MM.1S (cell line): Measurements from ENCODE around the gene GNL3.
A peak's percentile ranks its signal among the peaks of the same experiment; 100 is the strongest.

ENCODE experiments used
- DNase-seq: peaks from one replicate; pipeline ENCODE4 v3.0.0-alpha.2; 2015
- H2AFZ ChIP-seq: fragments of 300-600 bp; sonication (generic); 2 replicates; pipeline ENCODE4 v1.6.0; 2016; ENCODE audit warnings: antibody characterized with exemption, low read length
- H3F3A ChIP-seq: fragments of 300-600 bp; sonication (generic); 2 replicates; pipeline ENCODE4 v1.6.1; 2016; ENCODE audit warnings: mild to moderate bottlenecking, antibody characterized with exemption, low read length, moderate library complexity, mixed read lengths; ENCODE audit not compliant: insufficient read depth
- H3K27ac ChIP-seq: fragments of 300-600 bp; sonication (generic); 2 replicates; pipeline ENCODE4 v1.5.1; 2016; ENCODE audit warnings: mild to moderate bottlenecking, low read length
- H3K27me3 ChIP-seq: fragments of 300-600 bp; sonication (generic); replicated peaks from 2 replicates; pipeline ENCODE4 v1.6.0; 2016; ENCODE audit warnings: low read length; ENCODE audit not compliant: insufficient read depth
- H3K36me3 ChIP-seq: fragments of 300-600 bp; sonication (generic); replicated peaks from 2 replicates; pipeline ENCODE4 v1.6.1; 2016; ENCODE audit warnings: mild to moderate bottlenecking, low read length, mixed read lengths; ENCODE audit not compliant: insufficient read depth
- H3K4me1 ChIP-seq: fragments of 300-600 bp; sonication (generic); 2 replicates; pipeline ENCODE4 v1.6.1; 2016; ENCODE audit warnings: low read length, mixed read lengths
- H3K4me2 ChIP-seq: fragments of 300-600 bp; sonication (generic); 2 replicates; pipeline ENCODE4 v1.6.0; 2016; ENCODE audit warnings: low read depth, low read length
- H3K4me3 ChIP-seq: fragments of 300-600 bp; sonication (generic); 2 replicates; pipeline ENCODE4 v1.5.1; 2016; ENCODE audit warnings: low read length, mixed read lengths
- H3K79me2 ChIP-seq: fragments of 300-600 bp; sonication (generic); 2 replicates; pipeline ENCODE4 v1.6.1; 2016; ENCODE audit warnings: mixed run types, low read length, mixed read lengths
- H3K9ac ChIP-seq: fragments of 300-600 bp; sonication (generic); 2 replicates; pipeline ENCODE4 v1.6.1; 2016; ENCODE audit warnings: low read length, mixed read lengths
- H3K9me2 ChIP-seq: fragments of 300-600 bp; sonication (generic); replicated peaks from 2 replicates; pipeline ENCODE4 v1.6.1; 2016; ENCODE audit warnings: mild to moderate bottlenecking, low read length, mixed read lengths; ENCODE audit not compliant: insufficient read depth
- H3K9me3 ChIP-seq: fragments of 300-600 bp; sonication (generic); replicated peaks from 2 replicates; pipeline ENCODE4 v1.6.1; 2016; ENCODE audit warnings: mild to moderate bottlenecking, low read length, mixed read lengths; ENCODE audit not compliant: insufficient read depth
- H4K20me1 ChIP-seq: fragments of 300-600 bp; sonication (generic); 2 replicates; pipeline ENCODE4 v1.6.1; 2016; ENCODE audit warnings: mild to moderate bottlenecking, low read length, moderate library complexity, mixed read lengths; ENCODE audit not compliant: insufficient read depth
- EZH2 ChIP-seq: fragments of 300-600 bp; sonication (generic); optimal IDR thresholded peaks from 2 replicates; pipeline ENCODE3; 2017; ENCODE audit warnings: low read depth, mild to moderate bottlenecking, antibody characterized with exemption, low read length, mixed read lengths
- EZH2phosphoT487 ChIP-seq: fragments of 300-600 bp; sonication (generic); IDR thresholded peaks from 2 replicates; pipeline ENCODE4 v1.6.1; 2018; ENCODE audit warnings: antibody characterized with exemption, low read length
- TF ChIP-seq, protein P1 (sequence below): fragments of 300-600 bp; sonication (generic); IDR thresholded peaks from 2 replicates; pipeline ENCODE4 v1.5.1; 2016; ENCODE audit warnings: antibody characterized with exemption, low read length, mixed read lengths

GNL3 gene

DNA sequence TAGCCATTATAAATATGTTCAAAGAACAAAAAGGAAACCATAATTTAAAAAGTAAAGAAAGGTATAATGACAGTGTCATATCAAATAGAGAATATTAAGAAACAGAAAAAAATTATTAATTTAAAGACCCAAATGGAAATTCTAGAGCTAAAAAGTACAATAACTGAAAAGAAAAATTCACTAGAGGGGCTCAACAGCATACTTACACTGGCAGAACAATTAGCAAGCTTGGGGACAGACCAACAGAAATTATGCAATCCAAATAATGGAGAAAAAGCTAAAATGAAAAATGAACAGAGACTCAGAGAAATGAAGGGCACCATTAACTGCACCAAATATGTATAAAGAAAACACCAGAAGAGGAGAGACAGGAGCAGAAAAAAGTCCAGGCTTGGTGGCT is 33.8 kb downstream of the GNL3 start:
- Histone ChIP-seq H3K4me1 (peaks cover 33% of the 10 kb centered on the region), H2AFZ (no peak overlapping the region), H3K36me3 (no peaks in the 10 kb centered on the region), H3K9me2 (no peaks in the 10 kb centered on the region), H3K9me3 (no peaks in the 10 kb centered on the region), H3K4me2 (peak overlapping the region; percentile 86; the same call in 1 of the 2 replicates), H4K20me1 (no peaks in the 10 kb centered on the region), H3K79me2 (0 out of 2 replicates have a peak, but pooled peaks cover 6% of the 10 kb centered on the region), H3K9ac (no peak overlapping the region), H3K27ac (peak overlapping the region; percentile 76; the same call in 1 of the 2 replicates), H3F3A (peaks cover 29% of the 10 kb centered on the region), H3K4me3 (no peak overlapping the region), H3K27me3 (no peaks in the 10 kb centered on the region)
- TF ChIP-seq EZH2 (no peak), EZH2phosphoT487 (no peak)
- TF ChIP-seq, protein P1, sequence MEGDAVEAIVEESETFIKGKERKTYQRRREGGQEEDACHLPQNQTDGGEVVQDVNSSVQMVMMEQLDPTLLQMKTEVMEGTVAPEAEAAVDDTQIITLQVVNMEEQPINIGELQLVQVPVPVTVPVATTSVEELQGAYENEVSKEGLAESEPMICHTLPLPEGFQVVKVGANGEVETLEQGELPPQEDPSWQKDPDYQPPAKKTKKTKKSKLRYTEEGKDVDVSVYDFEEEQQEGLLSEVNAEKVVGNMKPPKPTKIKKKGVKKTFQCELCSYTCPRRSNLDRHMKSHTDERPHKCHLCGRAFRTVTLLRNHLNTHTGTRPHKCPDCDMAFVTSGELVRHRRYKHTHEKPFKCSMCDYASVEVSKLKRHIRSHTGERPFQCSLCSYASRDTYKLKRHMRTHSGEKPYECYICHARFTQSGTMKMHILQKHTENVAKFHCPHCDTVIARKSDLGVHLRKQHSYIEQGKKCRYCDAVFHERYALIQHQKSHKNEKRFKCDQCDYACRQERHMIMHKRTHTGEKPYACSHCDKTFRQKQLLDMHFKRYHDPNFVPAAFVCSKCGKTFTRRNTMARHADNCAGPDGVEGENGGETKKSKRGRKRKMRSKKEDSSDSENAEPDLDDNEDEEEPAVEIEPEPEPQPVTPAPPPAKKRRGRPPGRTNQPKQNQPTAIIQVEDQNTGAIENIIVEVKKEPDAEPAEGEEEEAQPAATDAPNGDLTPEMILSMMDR = no peak
- DNase-seq = no peak

DNA sequence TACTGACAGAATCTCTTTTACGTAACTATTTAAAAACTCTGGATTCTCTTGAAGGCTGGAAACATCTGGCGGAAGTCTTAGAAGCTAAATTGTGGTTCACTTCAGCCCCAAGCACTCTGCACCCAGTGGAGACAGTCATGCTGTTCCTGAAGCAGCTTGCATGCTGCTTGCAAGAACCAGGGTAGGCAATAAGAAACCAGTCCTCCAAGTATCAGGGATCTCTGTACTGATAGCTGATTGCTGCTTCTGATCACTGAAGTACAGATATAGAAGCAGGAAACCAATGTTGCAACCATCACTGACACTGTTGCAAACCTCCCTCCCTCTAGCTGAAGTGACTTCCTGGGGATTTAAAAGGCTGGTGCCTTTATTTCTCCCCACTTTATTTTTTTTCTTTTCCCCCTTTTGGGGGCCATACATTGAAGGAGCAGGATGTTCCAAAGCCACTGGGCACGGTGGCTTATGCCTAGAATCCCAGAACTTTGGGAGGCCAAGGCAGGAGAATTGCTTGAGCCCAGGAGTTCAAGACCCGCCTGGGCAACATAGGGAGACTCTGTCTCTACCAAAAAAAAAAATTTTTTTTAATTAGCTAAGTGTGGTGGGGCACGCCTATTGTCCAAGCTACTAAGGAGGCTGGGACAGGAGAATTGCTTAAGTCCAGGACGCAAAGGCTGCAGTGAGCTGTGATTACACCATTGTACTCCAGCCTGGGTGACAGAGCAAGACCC is 35.3 kb downstream of the GNL3 start:
- DNase-seq = peak; percentile 87
- Histone ChIP-seq H3F3A (peaks cover 29% of the 10 kb centered on the region), H3K27ac (peak overlapping the region; percentile 76; the same call in 1 of the 2 replicates), H3K4me2 (peak overlapping the region; percentile 86), H3K4me3 (peak overlapping the region; percentile 16; the same call in 1 of the 2 replicates), H2AFZ (no peak overlapping the region), H3K79me2 (0 out of 2 replicates have a peak, but pooled peaks cover 6% of the 10 kb centered on the region), H3K9ac (no peak overlapping the region), H4K20me1 (no peaks in the 10 kb centered on the region), H3K4me1 (peaks cover 33% of the 10 kb centered on the region), H3K9me3 (no peaks in the 10 kb centered on the region), H3K36me3 (no peaks in the 10 kb centered on the region), H3K27me3 (no peaks in the 10 kb centered on the region), H3K9me2 (no peaks in the 10 kb centered on the region)
- TF ChIP-seq EZH2 (no peak), EZH2phosphoT487 (no peak)
- TF ChIP-seq, protein P1 = no peak

- H2AFZ ChIP-seq = no peak overlapping the region
- peak overlapping the region; percentile 86; the same call in 1 of the 2 replicates for H3K4me2 ChIP-seq
- H3K4me1 ChIP-seq = peaks cover 33% of the 10 kb centered on the region
- peaks cover 29% of the 10 kb centered on the region for H3F3A ChIP-seq
- H3K9me2 ChIP-seq = no peaks in the 10 kb centered on the region
- no peaks in the 10 kb centered on the region for H3K9me3 ChIP-seq
- H3K27me3 ChIP-seq = no peaks in the 10 kb centered on the region
- no peak for DNase-seq
- peak overlapping the region; percentile 76; the same call in 1 of the 2 replicates for H3K27ac ChIP-seq
- H4K20me1 ChIP-seq = no peaks in the 10 kb centered on the region
- no peak overlapping the region for H3K4me3 ChIP-seq
- no peaks in the 10 kb centered on the region for H3K36me3 ChIP-seq
- 0 out of 2 replicates have a peak, but pooled peaks cover 6% of the 10 kb centered on the region for H3K79me2 ChIP-seq
- TF ChIP-seq EZH2 = no peak
- TF ChIP-seq, protein P1 = no peak
- TF ChIP-seq EZH2phosphoT487 = no peak
- no peak overlapping the region for H3K9ac ChIP-seq
These were observed 35.8 kb downstream of the GNL3 start for GRCh38 chr3:52721730-52722008.
